GM12801 (cell line): ENCODE results near the gene FUZ.

Experiments used
- TF ChIP-seq, protein P1 (sequence below): IDR thresholded peaks from one replicate; pipeline ENCODE4 v1.5.1; 2011; ENCODE audit warnings: control low read depth; ENCODE audit not compliant: insufficient read length; ENCODE audit errors: extremely low read depth

The FUZ gene

GRCh38 chr19:49829200-49829599 is 16.1 kb upstream of the FUZ start:
- TF ChIP-seq, protein P1, sequence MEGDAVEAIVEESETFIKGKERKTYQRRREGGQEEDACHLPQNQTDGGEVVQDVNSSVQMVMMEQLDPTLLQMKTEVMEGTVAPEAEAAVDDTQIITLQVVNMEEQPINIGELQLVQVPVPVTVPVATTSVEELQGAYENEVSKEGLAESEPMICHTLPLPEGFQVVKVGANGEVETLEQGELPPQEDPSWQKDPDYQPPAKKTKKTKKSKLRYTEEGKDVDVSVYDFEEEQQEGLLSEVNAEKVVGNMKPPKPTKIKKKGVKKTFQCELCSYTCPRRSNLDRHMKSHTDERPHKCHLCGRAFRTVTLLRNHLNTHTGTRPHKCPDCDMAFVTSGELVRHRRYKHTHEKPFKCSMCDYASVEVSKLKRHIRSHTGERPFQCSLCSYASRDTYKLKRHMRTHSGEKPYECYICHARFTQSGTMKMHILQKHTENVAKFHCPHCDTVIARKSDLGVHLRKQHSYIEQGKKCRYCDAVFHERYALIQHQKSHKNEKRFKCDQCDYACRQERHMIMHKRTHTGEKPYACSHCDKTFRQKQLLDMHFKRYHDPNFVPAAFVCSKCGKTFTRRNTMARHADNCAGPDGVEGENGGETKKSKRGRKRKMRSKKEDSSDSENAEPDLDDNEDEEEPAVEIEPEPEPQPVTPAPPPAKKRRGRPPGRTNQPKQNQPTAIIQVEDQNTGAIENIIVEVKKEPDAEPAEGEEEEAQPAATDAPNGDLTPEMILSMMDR = no peak

- TF ChIP-seq, protein P1 = no peak
Measured at GRCh38 chr19:49827034-49827433, 13.9 kb upstream of the FUZ start.

DNA sequence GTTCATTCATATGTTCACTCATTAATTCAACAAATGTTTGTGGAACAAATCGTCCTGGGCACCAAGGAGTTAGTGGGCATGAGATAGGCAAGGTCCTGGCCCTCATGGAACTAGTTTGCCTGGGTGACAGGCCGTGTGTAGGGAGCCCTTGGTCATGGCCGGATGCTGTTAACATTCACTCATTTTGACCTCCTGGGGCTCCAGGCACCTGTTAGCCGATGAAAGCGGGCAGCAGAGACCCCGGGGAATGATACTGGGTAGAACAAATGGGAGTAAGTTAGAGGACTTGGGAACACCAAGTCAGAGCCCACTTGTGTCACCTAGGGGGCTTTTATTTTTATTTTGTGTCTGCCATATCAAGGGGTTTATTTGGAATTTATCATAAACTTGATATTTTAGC is 11.6 kb upstream of the FUZ start:
- TF ChIP-seq, protein P1 = no peak

DNA sequence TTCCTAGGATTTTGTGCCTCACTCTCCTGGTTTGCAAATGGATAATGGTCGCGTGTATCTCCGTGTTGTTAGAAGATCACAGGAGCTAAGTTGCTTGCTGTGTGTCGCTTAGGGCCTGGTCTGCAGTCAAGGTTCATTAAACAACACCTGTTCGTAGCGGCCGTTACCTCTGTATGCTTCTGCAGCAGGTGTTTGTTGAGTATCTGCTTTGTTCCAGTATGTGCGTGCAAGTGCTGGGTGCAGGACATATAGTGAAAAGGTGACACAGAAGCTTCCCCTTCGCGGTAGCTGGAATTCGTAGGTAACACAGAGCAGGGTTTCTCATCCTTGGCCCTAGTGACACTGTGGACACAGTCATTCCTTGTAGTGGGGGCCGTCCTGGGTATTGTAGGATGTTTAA is 10.4 kb upstream of the FUZ start:
- TF ChIP-seq, protein P1 = no peak

GRCh38 chr19:49820125-49820524 is 7.0 kb upstream of the FUZ start:
- TF ChIP-seq, protein P1 = no peak

DNA sequence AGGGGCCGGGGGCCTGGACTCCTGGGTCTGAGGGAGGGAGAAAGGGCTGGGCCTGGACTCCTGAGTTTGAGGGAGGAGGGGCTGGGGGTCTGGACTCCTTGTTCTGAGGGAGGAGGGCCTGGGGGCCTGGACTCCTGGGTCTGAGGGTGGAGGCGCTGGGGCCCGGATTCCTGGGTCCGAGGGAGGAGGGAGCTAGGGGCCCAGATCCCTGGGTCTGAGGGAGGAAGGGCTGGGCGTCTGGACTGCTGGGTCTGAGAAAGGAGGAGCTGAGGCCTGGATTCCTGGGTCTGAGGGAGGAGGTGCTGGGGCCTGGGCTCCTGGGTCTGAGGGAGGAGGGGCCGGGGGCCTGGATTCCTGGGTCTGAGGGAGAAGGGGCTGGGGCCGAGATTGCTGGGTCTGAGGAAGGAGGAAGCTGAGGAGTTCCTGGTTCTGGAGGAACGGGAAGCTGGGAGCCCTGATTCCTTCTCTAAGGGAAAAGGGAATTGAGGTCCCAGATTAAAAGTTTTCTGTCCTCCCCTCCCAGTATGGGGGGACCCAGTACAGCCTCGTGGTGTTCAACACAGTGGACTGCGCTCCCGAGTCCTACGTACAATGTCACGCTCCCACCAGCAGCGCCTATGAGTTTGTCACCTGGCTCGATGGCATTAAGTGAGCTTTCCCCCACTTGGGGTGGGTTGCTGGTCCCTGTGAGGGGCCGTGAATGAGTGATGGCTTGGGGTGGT is 5.7 kb upstream of the FUZ start:
- TF ChIP-seq, protein P1 = no peak

GRCh38 chr19:49817964-49818648 is 5.0 kb upstream of the FUZ start, which contains the start of gene MED25:
MED25 (plus strand) TSS chr19:49818289; CDS start chr19:49818342, 53 bp downstream.
- TF ChIP-seq, protein P1 = no peak
